CD4-positive, CD25-positive, alpha-beta regulatory T cell (primary cell): ENCODE results near the gene HAGHL. TPM values are rescaled to one million over a fixed set of nuclear protein-coding genes. Genes with fewer than 3 reads are reported as not detected.
A peak's percentile ranks its signal among the peaks of the same experiment; 100 is the strongest.

ENCODE experiments used
- ATAC-seq, 2 donors: fragments of 150-1000 bp; cut with Tn5 transposase; one replicate each; pipeline ENCODE4 v1.10.0; 2021; ENCODE audit warnings: low read depth in 2 of 2, moderate number of reproducible peaks in 2 of 2, moderate library complexity in 1 of 2
- DNase-seq, 3 donors: peaks; one replicate each; pipeline versions ENCODE4 v3.0.0 to v3.0.0-alpha.2; 2012 to 2022; ENCODE audit warnings: mixed read lengths in 1 of 3
- H3K27ac ChIP-seq: one replicate; pipeline ENCODE4 v1.7.0; 2013; ENCODE audit warnings: mild to moderate bottlenecking, low read length; ENCODE audit not compliant: insufficient read depth, poor library complexity, severe bottlenecking
- H3K27me3 ChIP-seq: one replicate; pipeline ENCODE4 v1.7.0; 2013; ENCODE audit warnings: low read length; ENCODE audit not compliant: control insufficient read depth, insufficient read depth
- H3K36me3 ChIP-seq: one replicate; pipeline ENCODE4 v1.7.0; 2013; ENCODE audit warnings: mild to moderate bottlenecking, low read length, moderate library complexity; ENCODE audit not compliant: control insufficient read depth, insufficient read depth
- H3K4me1 ChIP-seq: 2 replicates; pipeline ENCODE4 v1.7.0; 2013; ENCODE audit warnings: mild to moderate bottlenecking, low read length; ENCODE audit not compliant: insufficient read depth, control insufficient read depth, poor library complexity, severe bottlenecking
- H3K4me3 ChIP-seq: one replicate; pipeline ENCODE4 v1.7.0; 2013; ENCODE audit warnings: low read depth, mild to moderate bottlenecking, low read length, moderate library complexity
- H3K9me3 ChIP-seq, 2 experiments: 1 replicate in 1 of 2; 2 replicates in 1 of 2; pipeline ENCODE4 v1.7.0; 2013; ENCODE audit warnings: low read length in 2 of 2, mild to moderate bottlenecking in 1 of 2, moderate library complexity in 1 of 2; ENCODE audit not compliant: control insufficient read depth in 2 of 2
- H3K27ac Mint-ChIP-seq, 3 donors: one replicate each; pipeline ENCODE4 v1.8.0; 2020 to 2022; ENCODE audit warnings: mild to moderate bottlenecking in 3 of 3, mixed read lengths in 3 of 3, moderate library complexity in 2 of 3
- H3K27me3 Mint-ChIP-seq: one replicate; pipeline ENCODE4 v1.8.0; 2022; ENCODE audit warnings: mild to moderate bottlenecking, mixed read lengths
- H3K36me3 Mint-ChIP-seq: one replicate; pipeline ENCODE4 v1.8.0; 2020; ENCODE audit warnings: mixed read lengths
- H3K4me1 Mint-ChIP-seq, 4 donors: one replicate each; pipeline ENCODE4 v1.8.0; 2020 to 2022; ENCODE audit warnings: mixed read lengths in 4 of 4, mild to moderate bottlenecking in 1 of 4
- H3K4me3 Mint-ChIP-seq, 4 donors: one replicate each; pipeline ENCODE4 v1.8.0; 2020 to 2022; ENCODE audit warnings: mild to moderate bottlenecking in 4 of 4, mixed read lengths in 4 of 4, moderate library complexity in 3 of 4
- H3K9me3 Mint-ChIP-seq, 7 donors: one replicate each; pipeline ENCODE4 v1.8.0; 2020 to 2022; ENCODE audit warnings: mixed read lengths in 7 of 7, mild to moderate bottlenecking in 3 of 7, moderate library complexity in 2 of 7
- polyA plus RNA-seq, 4 donors: library from polyadenylated mRNA; unstranded; fragments of 300-500 nt; fragmentation: Illumina TruSeq; gene quantifications; one replicate each; pipeline ENCODE4 v1.2.3, GENCODE V29; 2021
- total RNA-seq: library from RNA; stranded (reverse); gene quantifications from one replicate; pipeline ENCODE4 v1.2.3, GENCODE V29; 2022

HAGHL gene
- total and polyA plus RNA-seq, 5 donors from 2014 or later, result 2.2 to 15.6 (median 3.3) TPM

DNA sequence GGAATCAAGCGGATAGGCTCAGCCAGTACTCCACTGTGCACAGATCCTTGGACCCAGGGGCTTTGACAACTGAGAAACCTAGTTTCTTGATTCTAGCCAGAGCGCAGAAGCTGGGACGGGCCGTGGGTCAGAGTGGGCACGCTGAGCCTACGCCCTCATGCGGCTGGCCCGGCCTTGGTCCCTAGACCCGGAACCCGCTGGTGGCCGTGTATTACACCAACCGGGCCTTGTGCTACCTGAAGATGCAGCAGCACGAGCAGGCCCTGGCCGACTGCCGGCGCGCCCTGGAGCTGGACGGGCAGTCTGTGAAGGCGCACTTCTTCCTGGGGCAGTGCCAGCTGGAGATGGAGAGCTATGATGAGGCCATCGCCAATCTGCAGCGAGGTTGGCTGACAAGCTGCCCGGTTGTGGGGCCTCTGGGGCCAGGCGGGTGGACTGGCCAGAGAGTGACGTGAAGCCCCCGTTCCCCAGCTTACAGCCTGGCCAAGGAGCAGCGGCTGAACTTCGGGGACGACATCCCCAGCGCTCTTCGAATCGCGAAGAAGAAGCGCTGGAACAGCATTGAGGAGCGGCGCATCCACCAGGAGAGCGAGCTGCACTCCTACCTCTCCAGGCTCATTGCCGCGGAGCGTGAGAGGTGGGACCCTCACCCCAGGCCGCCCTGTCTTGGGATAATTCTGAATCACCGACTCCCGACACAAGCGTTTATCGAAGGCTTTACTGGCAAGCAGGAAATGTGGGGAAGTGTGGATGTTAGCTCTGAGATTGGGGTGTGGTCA lies 45.8 kb upstream of the HAGHL start:
- no peak for DNase-seq
- H3K27ac ChIP-seq, result peak overlapping the region; percentile 81
- no peaks in the 10 kb centered on the region for H3K27me3 ChIP-seq
- peak overlapping the region; percentile 58 for H3K4me3 ChIP-seq
- peaks cover 9% of the 10 kb centered on the region for H3K36me3 ChIP-seq
- no peaks in the 10 kb centered on the region for H3K9me3 ChIP-seq
- peak overlapping the region in 1 of 3 donors; percentile 69 for H3K27ac Mint-ChIP-seq
- H3K4me1 Mint-ChIP-seq, result peaks cover 0 to 44% (median 5%) of the 10 kb centered on the region in 4 donors
- peaks cover 3% of the 10 kb centered on the region for H3K36me3 Mint-ChIP-seq
- ATAC-seq, result no peak
- H3K4me1 ChIP-seq, result peaks cover 43% of the 10 kb centered on the region
- peak overlapping the region; percentile 76 to 86 (median 76) for H3K4me3 Mint-ChIP-seq
- H3K27me3 Mint-ChIP-seq, result no peaks in the 10 kb centered on the region
- no peaks in the 10 kb centered on the region for H3K9me3 Mint-ChIP-seq

GRCh38 chr16:681746-682427 lies 45.0 kb upstream of the HAGHL start:
- Histone ChIP-seq H3K36me3 (peaks cover 9% of the 10 kb centered on the region), H3K27ac (no peak overlapping the region), H3K4me1 (peaks cover 43% of the 10 kb centered on the region), H3K4me3 (no peak overlapping the region), H3K9me3 (no peaks in the 10 kb centered on the region), H3K27me3 (no peaks in the 10 kb centered on the region)
- peak overlapping the region; percentile 76 to 86 (median 76) for H3K4me3 Mint-ChIP-seq
- H3K27me3 Mint-ChIP-seq, result no peaks in the 10 kb centered on the region
- H3K36me3 Mint-ChIP-seq, result peaks cover 3% of the 10 kb centered on the region
- DNase-seq (no peak), ATAC-seq (no peak)
- no peaks in the 10 kb centered on the region for H3K9me3 Mint-ChIP-seq
- H3K4me1 Mint-ChIP-seq, result peaks cover 0 to 41% (median 5%) of the 10 kb centered on the region in 4 donors
- H3K27ac Mint-ChIP-seq, result peak overlapping the region in 2 of 3 donors; percentile 69 to 85

GRCh38 chr16:682493-683395 lies 44.2 kb upstream of the HAGHL start:
- Histone ChIP-seq H3K27me3 (no peaks in the 10 kb centered on the region), H3K4me1 (peaks cover 43% of the 10 kb centered on the region), H3K9me3 (no peaks in the 10 kb centered on the region), H3K36me3 (peaks cover 12% of the 10 kb centered on the region), H3K4me3 (no peak overlapping the region), H3K27ac (peak overlapping the region; percentile 73)
- H3K4me3 Mint-ChIP-seq, result peak overlapping the region; percentile 76 to 86 (median 80)
- H3K9me3 Mint-ChIP-seq, result no peaks in the 10 kb centered on the region
- no peak for DNase-seq
- H3K27me3 Mint-ChIP-seq, result no peaks in the 10 kb centered on the region
- H3K4me1 Mint-ChIP-seq, result peaks cover 0 to 38% (median 5%) of the 10 kb centered on the region in 4 donors
- peaks cover 3% of the 10 kb centered on the region for H3K36me3 Mint-ChIP-seq
- H3K27ac Mint-ChIP-seq, result peak overlapping the region in 2 of 3 donors; percentile 85 to 86
- ATAC-seq, result no peak

DNA sequence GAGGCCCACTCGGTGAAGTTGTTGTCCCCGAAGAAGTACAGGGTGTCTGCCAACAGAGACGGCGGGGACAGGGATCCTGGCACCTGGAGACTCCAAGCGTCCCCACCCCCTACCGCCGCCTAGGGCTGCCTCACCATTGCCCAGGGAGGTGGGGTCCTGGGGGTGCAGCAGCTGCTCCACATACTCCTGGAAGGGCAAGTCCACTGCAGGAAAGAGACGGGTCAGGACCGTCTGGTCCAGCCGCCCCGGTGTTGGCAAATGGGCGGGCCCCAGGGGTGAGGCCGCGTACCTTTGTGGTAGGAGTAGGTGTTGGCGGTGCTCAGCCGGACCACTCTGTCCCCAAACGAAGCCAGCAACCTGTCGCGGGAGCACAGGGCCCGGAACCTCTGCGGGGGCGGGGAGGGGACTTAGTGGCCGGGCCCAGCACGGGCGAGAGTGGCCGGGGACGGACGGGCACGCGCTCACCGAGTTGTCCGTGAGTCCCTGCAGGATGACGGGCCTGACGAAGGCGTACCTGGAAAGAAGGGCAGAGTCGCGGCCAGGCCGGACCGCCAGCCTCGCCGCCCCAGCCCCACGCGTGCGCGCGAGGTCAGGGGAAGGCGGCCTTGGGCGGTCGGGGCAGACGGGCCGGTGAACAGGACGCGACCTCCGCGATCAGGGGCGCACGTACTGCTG lies 43.4 kb upstream of the HAGHL start:
- peaks cover 43% of the 10 kb centered on the region for H3K4me1 ChIP-seq
- H3K9me3 Mint-ChIP-seq, result no peaks in the 10 kb centered on the region
- H3K27ac ChIP-seq, result peak overlapping the region; percentile 73
- no peak overlapping the region for H3K4me3 ChIP-seq
- ATAC-seq (no peak), DNase-seq (no peak)
- H3K27ac Mint-ChIP-seq, result peak overlapping the region in 2 of 3 donors; percentile 31 to 83
- H3K27me3 Mint-ChIP-seq, result no peaks in the 10 kb centered on the region
- H3K36me3 ChIP-seq, result peaks cover 12% of the 10 kb centered on the region
- H3K4me3 Mint-ChIP-seq, result peak overlapping the region; percentile 76 to 86 (median 82)
- peaks cover 0 to 38% (median 5%) of the 10 kb centered on the region in 4 donors for H3K4me1 Mint-ChIP-seq
- no peaks in the 10 kb centered on the region for H3K27me3 ChIP-seq
- H3K36me3 Mint-ChIP-seq, result peaks cover 3% of the 10 kb centered on the region
- no peaks in the 10 kb centered on the region for H3K9me3 ChIP-seq

DNA sequence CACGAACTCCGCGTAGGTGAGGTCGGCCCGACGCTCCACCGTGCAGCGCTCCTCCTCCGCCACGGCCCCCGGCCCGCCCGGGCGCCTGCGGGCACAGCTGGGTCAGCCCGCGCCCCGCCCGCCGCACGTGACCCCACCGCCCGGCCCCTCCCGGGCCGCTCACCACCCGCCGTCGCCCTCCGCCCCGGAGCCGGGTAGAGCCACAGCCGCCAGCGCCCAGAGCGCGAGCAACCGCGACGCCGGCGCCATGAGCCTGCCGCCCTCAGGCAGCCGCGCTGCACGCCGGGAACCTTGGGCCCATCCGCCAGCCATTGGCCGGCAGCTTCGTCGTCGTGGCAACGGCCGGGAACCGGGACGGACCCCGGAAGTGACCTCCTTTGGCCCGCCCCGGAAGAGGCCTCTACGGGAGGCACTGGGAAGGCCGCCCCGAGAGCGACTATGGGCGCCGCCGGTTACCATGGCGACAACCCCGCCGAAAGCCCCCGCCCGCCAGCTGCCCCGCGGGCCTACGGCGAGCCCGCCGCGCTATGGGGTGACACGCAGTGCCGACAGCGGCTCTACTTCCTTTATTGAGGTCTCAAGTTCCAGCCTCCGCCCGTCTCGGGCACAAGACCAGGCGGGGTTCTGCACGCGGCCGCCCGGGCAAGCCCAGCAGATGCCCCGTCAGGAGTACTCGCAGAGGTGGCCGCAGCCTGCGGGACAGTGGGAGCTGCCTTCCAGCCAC lies 42.7 kb upstream of the HAGHL start, which contains the start of gene JMJD8:
Gene JMJD8 (minus strand): TSS at position 264 of the 724 bp plus-strand sequence. CDS start 15 bp downstream, at position 249.
- Mint-ChIP-seq H3K36me3 (peaks cover 3% of the 10 kb centered on the region), H3K4me3 (peak within 1 kb of the TSS; percentile 77 to 86 (median 82)), H3K9me3 (no peaks in the 10 kb centered on the region), H3K27me3 (no peaks in the 10 kb centered on the region), H3K27ac (peak within 1 kb of the TSS in 2 of 3 donors; percentile 31 to 83), H3K4me1 (peaks cover 0 to 42% (median 3%) of the 10 kb centered on the region in 4 donors)
- Histone ChIP-seq H3K27ac (peak within 1 kb of the TSS; percentile 73), H3K4me3 (no peak within 1 kb of the TSS), H3K9me3 (no peaks in the 10 kb centered on the region), H3K36me3 (peaks cover 12% of the 10 kb centered on the region), H3K27me3 (no peaks in the 10 kb centered on the region), H3K4me1 (peaks cover 42% of the 10 kb centered on the region)
- ATAC-seq (peak; percentile 75 to 80), DNase-seq (peak; percentile 93 to 97 (median 96))

DNA sequence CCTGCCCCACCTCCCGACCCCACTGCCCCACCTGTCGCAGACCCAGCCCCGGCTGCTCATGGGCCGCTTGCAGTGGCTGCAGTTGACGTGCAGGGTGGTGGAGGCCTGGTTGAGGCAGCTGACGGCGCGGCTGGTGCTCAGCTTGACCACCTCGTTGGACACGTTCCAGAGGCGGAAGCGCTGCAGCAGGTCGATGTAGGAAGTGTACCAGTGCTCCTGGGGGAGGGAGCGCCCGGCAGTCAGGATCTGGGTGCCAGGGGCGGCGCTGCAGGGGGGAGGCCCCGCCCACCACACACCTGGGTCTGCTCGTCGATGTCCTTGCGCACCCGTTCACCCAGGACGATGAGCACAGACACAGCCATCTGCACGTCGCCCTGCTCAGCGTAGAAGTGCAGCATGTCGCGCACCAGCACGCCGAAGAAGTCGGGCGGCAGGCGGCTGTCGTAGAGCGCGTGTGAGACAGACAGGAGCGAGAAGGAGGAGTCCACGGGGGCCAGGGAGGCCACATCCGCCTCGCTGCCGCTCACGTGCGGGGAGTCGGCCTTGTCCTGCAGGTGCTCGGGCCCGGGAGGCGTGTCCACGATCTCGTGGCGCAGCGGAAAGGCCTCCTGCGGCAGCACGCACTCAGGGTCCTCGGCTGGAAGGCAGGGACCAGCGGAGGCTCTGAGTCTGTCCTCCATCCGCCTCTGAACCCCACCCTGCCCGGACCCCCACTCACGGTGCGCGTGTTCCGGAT lies 41.8 kb upstream of the HAGHL start:
- Mint-ChIP-seq H3K36me3 (peaks cover 3% of the 10 kb centered on the region), H3K4me1 (peaks cover 0 to 49% (median 6%) of the 10 kb centered on the region in 4 donors), H3K27ac (no peak overlapping the region), H3K27me3 (no peaks in the 10 kb centered on the region), H3K4me3 (no peak overlapping the region), H3K9me3 (no peaks in the 10 kb centered on the region)
- DNase-seq (no peak), ATAC-seq (no peak)
- Histone ChIP-seq H3K9me3 (no peaks in the 10 kb centered on the region), H3K4me1 (peaks cover 46% of the 10 kb centered on the region), H3K27ac (peak overlapping the region; percentile 73), H3K4me3 (no peak overlapping the region), H3K36me3 (peaks cover 12% of the 10 kb centered on the region), H3K27me3 (no peaks in the 10 kb centered on the region)
